BJ (cell line): Measurements from ENCODE around the gene PCDHGA3. TPM values are rescaled to one million over a fixed set of nuclear protein-coding genes. Genes with fewer than 3 reads are reported as not detected.
A peak's percentile ranks its signal among the peaks of the same experiment; 100 is the strongest.

ENCODE experiments used
- CTCF ChIA-PET: fragments of 350-600 bp; formaldehyde crosslinking; extraction: SDS; loops from one replicate; lab custom pipeline; 2021; ENCODE audit warnings: antibody characterized with exemption, inconsistent platforms; lab: Yijun Ruan, JAX
- POLR2A ChIA-PET: fragments of 300-600 bp; sonication (Branson Sonifier 250); formaldehyde crosslinking; extraction: SDS; loops from one replicate; lab custom pipeline; 2021; ENCODE audit warnings: antibody characterized with exemption; lab: Charles Lee
- DNase-seq: peaks from one replicate; pipeline ENCODE4 v3.0.0-alpha.2; 2011; ENCODE audit warnings: low read depth
- H3K27me3 ChIP-seq: 2 replicates; pipeline ENCODE4 v1.6.0; 2011; ENCODE audit warnings: low read length; ENCODE audit not compliant: control insufficient read depth, insufficient read depth
- H3K36me3 ChIP-seq: 2 replicates; pipeline ENCODE4 v1.5.1; 2011; ENCODE audit warnings: low read length; ENCODE audit not compliant: control insufficient read depth, insufficient read depth
- H3K4me3 ChIP-seq: 2 replicates; pipeline ENCODE4 v1.5.1; 2011; ENCODE audit warnings: low read depth, mild to moderate bottlenecking, control low read depth, low read length
- polyA plus RNA-seq: library from polyadenylated mRNA; depleted of rRNA; stranded (reverse); fragments of >200 nt; gene quantifications from 2 replicates; pipeline ENCODE4 v1.2.3, GENCODE V29; 2011
- TF ChIP-seq, protein P1 (sequence below): IDR thresholded peaks from 2 replicates; pipeline ENCODE4 v1.5.1; 2011; ENCODE audit warnings: low read depth, mild to moderate bottlenecking, control low read depth, inconsistent platforms, low read length, moderate library complexity; ENCODE audit not compliant: insufficient read depth

The PCDHGA3 gene
- polyA plus RNA-seq, 1 experiment, result 2.5 TPM

DNA sequence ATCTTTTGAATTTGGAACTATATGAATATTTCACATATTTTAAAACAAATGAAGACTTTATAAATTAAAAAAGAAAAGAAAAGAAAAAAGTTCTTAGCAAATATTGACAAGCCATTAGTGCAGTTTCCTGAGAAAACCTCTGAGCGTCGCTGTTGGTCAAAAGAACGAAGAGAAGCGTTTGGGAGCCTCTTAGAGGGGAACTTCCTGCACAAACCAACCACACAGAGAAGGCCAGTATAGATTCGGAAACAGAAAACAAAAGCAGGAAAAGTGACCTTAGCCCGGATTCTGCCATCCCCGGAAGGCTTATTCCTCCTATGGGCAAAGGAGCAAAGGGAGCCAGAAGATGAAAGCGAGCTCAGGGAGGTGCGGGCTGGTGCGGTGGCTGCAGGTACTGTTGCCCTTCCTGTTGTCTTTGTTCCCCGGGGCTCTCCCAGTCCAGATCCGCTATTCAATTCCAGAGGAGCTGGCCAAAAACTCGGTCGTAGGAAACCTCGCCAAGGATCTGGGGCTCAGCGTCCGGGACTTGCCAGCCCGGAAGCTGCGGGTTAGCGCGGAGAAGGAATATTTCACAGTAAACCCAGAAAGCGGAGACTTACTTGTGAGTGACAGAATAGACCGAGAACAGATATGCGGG, 16.3 kb downstream of the PCDHGA3 start, which contains the start of gene PCDHGB2:
Gene PCDHGB2 (plus strand): TSS at position 205 of the 637 bp plus-strand sequence. CDS start 142 bp downstream, at position 347.
- H3K36me3 ChIP-seq, result no peaks in the 10 kb centered on the region
- CTCF ChIA-PET, result interaction anchor here (0.6 to 2.8 kb wide), 7 partner anchors 17 to 207 kb away, joined by 3 to 9 read pairs (median 4); partner anchors contain the start of gene PCDHGA2
- H3K27me3 ChIP-seq, result 0 out of 2 replicates have a peak, but pooled peaks cover 2% of the 10 kb centered on the region
- peak within 1 kb of the TSS; percentile 36 for H3K4me3 ChIP-seq
- POLR2A ChIA-PET, result no interaction called here
- DNase-seq, result no peak
- TF ChIP-seq, protein P1, sequence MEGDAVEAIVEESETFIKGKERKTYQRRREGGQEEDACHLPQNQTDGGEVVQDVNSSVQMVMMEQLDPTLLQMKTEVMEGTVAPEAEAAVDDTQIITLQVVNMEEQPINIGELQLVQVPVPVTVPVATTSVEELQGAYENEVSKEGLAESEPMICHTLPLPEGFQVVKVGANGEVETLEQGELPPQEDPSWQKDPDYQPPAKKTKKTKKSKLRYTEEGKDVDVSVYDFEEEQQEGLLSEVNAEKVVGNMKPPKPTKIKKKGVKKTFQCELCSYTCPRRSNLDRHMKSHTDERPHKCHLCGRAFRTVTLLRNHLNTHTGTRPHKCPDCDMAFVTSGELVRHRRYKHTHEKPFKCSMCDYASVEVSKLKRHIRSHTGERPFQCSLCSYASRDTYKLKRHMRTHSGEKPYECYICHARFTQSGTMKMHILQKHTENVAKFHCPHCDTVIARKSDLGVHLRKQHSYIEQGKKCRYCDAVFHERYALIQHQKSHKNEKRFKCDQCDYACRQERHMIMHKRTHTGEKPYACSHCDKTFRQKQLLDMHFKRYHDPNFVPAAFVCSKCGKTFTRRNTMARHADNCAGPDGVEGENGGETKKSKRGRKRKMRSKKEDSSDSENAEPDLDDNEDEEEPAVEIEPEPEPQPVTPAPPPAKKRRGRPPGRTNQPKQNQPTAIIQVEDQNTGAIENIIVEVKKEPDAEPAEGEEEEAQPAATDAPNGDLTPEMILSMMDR, result peak; percentile 51

DNA sequence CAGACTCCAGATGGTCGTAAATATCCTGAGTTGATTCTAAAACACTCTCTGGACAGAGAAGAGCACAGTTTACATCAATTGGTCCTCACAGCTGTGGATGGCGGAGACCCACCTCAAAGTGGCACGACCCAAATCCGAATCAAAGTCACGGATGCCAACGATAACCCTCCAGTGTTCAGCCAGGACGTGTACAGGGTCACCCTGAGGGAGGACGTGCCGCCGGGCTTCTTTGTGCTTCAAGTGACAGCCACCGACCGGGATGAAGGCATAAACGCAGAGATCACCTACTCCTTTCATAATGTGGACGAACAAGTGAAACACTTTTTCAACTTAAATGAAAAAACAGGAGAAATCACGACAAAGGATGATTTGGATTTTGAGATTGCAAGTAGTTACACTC, 17.1 kb downstream of the PCDHGA3 start:
- no peak for DNase-seq
- Histone ChIP-seq H3K4me3 (no peak overlapping the region), H3K27me3 (peaks cover 2% of the 10 kb centered on the region; the same call in 1 of the 2 replicates), H3K36me3 (no peaks in the 10 kb centered on the region)
- POLR2A ChIA-PET, result no interaction called here
- TF ChIP-seq, protein P1, result no peak
- CTCF ChIA-PET, result interaction anchor here (0.6 to 1.1 kb wide), 3 partner anchors 68 to 203 kb away, joined by 3 to 5 read pairs (median 4); no protein-coding TSS in a partner anchor

DNA sequence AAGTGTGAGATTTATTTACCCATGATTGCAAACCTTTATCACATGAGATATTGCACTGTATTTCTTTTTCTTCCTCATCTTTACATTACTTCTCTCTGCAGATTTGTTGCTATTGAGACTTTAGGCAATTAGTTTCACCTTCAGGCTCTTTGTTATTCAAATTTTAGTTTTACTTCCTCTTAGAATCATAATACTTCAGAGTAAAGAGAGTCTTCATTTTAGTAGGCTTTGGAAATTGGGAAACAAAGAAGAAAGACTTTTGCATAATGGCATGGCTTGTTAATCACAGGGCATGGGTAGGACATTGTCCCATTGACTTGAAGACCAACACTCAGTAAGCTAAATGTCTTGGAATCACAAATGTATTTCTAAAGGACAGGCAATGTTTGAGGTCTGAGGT, 19.1 kb downstream of the PCDHGA3 start:
- DNase-seq, result no peak
- Histone ChIP-seq H3K36me3 (no peaks in the 10 kb centered on the region), H3K27me3 (peaks cover 2% of the 10 kb centered on the region; the same call in 1 of the 2 replicates), H3K4me3 (no peak overlapping the region)
- ChIA-PET POLR2A (no interaction called here), CTCF (interaction anchor here (1.0 to 2.4 kb wide), 2 partner anchors 9 to 201 kb away, joined by 3 to 17 read pairs; no protein-coding TSS in a partner anchor)
- TF ChIP-seq, protein P1, result no peak

DNA sequence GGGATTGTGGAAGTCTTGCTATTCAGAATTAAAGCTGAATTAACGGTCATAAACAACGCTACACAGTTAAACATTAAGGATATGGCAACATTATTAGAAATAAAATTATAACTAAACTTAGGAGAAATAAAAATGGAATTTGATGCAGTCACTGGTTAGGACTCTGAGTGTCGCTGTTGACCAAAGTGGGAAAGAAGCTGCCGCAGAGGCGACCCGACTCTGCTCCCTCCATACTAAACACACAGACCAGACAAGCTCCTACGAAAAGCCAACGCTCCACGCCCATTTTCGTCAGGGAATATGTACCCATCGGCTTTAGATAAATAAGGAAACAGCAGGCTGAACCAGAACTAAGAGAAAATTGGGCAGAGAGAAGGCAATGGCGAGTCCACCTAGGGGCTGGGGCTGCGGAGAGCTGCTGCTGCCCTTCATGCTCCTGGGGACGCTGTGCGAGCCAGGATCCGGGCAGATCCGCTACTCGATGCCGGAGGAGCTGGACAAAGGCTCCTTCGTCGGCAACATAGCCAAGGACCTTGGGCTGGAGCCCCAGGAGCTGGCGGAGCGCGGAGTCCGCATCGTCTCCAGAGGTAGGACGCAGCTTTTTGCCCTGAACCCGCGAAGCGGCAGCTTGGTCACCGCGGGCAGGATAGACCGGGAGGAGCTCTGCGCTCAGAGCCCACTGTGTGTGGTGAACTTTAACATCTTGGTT, 20.5 kb downstream of the PCDHGA3 start, which contains the start of gene PCDHGA5:
Gene PCDHGA5 (plus strand): TSS at position 211 of the 709 bp plus-strand sequence. CDS start 169 bp downstream, at position 380.
- DNase-seq, result no peak
- Histone ChIP-seq H3K4me3 (peak within 1 kb of the TSS; percentile 30), H3K36me3 (no peaks in the 10 kb centered on the region), H3K27me3 (peaks cover 2% of the 10 kb centered on the region; the same call in 1 of the 2 replicates)
- ChIA-PET CTCF (interaction anchor here (0.6 to 2.6 kb wide), 19 partner anchors 9 to 228 kb away, joined by 3 to 17 read pairs (median 4); partner anchors contain the start of genes PCDHGA10, PCDHGA11, PCDHGA4 and PCDHGA6), POLR2A (no interaction called here)
- TF ChIP-seq, protein P1, result peak; percentile 32; the same call in 1 of the 2 replicates
